Body of pancreas (tissue), 4 donors: ENCODE measurements around the gene EIF4E1B.

Experiments
- POLR2A ChIP-seq, 3 donors: fragments of 450-650 bp; IDR thresholded peaks; one replicate each; pipeline ENCODE4 v1.6.1; 2016; ENCODE audit warnings: antibody characterized with exemption in 3 of 3, mild to moderate bottlenecking in 2 of 3
- TF ChIP-seq, protein P1 (sequence below), 7 experiments: fragments of 450-650 bp in 4 of 7; fragments of 200-600 bp in 3 of 7; sonication (generic) in 3 of 7; IDR thresholded peaks; one replicate each; pipeline ENCODE4 v1.5.1; 2016 to 2019; ENCODE audit warnings: antibody characterized with exemption in 7 of 7

DNA sequence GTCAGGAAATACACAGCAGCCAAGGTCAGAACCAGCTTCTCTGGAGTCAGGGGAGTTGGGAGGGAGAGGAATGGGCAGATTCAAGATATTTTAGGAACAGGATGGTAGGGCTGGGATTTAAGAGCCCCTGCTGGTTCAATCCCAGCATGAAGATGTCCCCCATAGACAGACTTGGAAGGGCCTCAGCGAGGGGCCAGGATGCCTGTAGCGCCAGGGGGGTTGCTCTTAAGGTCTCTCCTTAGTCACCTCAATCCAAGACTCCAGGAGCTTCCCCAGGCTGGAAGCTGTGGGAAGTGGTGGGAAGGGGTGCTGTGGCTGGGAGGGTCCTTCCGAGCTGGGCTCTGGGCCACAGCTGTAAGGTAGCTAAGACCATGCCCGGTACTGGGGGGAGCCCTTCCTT is 8.7 kb downstream of the EIF4E1B start:
- TF ChIP-seq, protein P1, sequence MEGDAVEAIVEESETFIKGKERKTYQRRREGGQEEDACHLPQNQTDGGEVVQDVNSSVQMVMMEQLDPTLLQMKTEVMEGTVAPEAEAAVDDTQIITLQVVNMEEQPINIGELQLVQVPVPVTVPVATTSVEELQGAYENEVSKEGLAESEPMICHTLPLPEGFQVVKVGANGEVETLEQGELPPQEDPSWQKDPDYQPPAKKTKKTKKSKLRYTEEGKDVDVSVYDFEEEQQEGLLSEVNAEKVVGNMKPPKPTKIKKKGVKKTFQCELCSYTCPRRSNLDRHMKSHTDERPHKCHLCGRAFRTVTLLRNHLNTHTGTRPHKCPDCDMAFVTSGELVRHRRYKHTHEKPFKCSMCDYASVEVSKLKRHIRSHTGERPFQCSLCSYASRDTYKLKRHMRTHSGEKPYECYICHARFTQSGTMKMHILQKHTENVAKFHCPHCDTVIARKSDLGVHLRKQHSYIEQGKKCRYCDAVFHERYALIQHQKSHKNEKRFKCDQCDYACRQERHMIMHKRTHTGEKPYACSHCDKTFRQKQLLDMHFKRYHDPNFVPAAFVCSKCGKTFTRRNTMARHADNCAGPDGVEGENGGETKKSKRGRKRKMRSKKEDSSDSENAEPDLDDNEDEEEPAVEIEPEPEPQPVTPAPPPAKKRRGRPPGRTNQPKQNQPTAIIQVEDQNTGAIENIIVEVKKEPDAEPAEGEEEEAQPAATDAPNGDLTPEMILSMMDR (IDR thresholded peaks at IDR 0.05), result no peak
- no peak for TF ChIP-seq POLR2A (IDR thresholded peaks at IDR 0.05)
